PC-3 (cell line): ENCODE data around the gene SENP6. TPM values are rescaled to one million over a fixed set of nuclear protein-coding genes. Genes with fewer than 3 reads are reported as not detected.

Experiments
- ATAC-seq: fragments of 200-7000 bp; cut with Tn5 transposase; 2 replicates; pipeline ENCODE4 v1.9.1; 2020; ENCODE audit warnings: mild to moderate bottlenecking, moderate library complexity
- BruUV-seq: library from RNA; stranded (reverse); fragments of 400-500 nt; replicated peaks from 2 replicates; lab custom pipeline; 2021; lab: Mats Ljungman, UMichigan
- CTCF ChIA-PET: fragments of 300-600 bp; sonication (Branson Sonifier 250); formaldehyde crosslinking; loops from one replicate; lab custom pipeline; 2022; ENCODE audit warnings: antibody characterized with exemption; lab: Charles Lee
- POLR2A ChIA-PET: fragments of 300-600 bp; sonication (Branson Sonifier 250); formaldehyde crosslinking; loops from one replicate; lab custom pipeline; 2022; ENCODE audit warnings: antibody characterized with exemption; ENCODE audit not compliant: unreplicated experiment; lab: Charles Lee
- DNase-seq: peaks from one replicate; pipeline ENCODE4 v3.0.0-alpha.2; 2015
- H2AFZ ChIP-seq: fragments of 300-600 bp; sonication (generic); 2 replicates; pipeline ENCODE4 v1.6.0; 2016; ENCODE audit warnings: antibody characterized with exemption, low read length
- H3F3A ChIP-seq: fragments of 300-600 bp; sonication (generic); one replicate; pipeline ENCODE4 v1.6.0; 2017; ENCODE audit warnings: antibody characterized with exemption, low read length, control low read depth, mild to moderate bottlenecking; ENCODE audit not compliant: unreplicated experiment
- H3K27ac ChIP-seq: fragments of 300-600 bp; sonication (generic); 2 replicates; pipeline ENCODE4 v1.5.1; 2016; ENCODE audit warnings: mild to moderate bottlenecking, low read length
- H3K27me3 ChIP-seq: fragments of 300-600 bp; sonication (generic); 2 replicates; pipeline ENCODE4 v1.6.1; 2016; ENCODE audit warnings: low read length, mixed read lengths
- H3K36me3 ChIP-seq: fragments of 300-600 bp; sonication (generic); 2 replicates; pipeline ENCODE4 v1.6.1; 2016; ENCODE audit warnings: low read depth, mixed run types, low read length, mixed read lengths
- H3K4me1 ChIP-seq: fragments of 300-600 bp; sonication (generic); 2 replicates; pipeline ENCODE4 v1.5.1; 2016; ENCODE audit warnings: low read length; ENCODE audit not compliant: insufficient read depth
- H3K4me2 ChIP-seq: fragments of 300-600 bp; sonication (generic); 2 replicates; pipeline ENCODE4 v1.6.0; 2016; ENCODE audit warnings: low read length
- H3K4me3 ChIP-seq: fragments of 300-600 bp; sonication (generic); 2 replicates; pipeline ENCODE4 v1.5.1; 2016; ENCODE audit warnings: mild to moderate bottlenecking, low read length, mixed read lengths
- H3K79me2 ChIP-seq: fragments of 300-600 bp; sonication (generic); 2 replicates; pipeline ENCODE4 v1.6.1; 2017; ENCODE audit warnings: low read length, mixed read lengths
- H3K9ac ChIP-seq: fragments of 300-600 bp; sonication (generic); 2 replicates; pipeline ENCODE4 v1.6.0; 2016; ENCODE audit warnings: mild to moderate bottlenecking, low read length
- H3K9me2 ChIP-seq: fragments of 300-600 bp; sonication (generic); replicated peaks from 2 replicates; pipeline ENCODE4 v1.6.1; 2016; ENCODE audit warnings: mixed run types, low read length, mixed read lengths
- H3K9me3 ChIP-seq: fragments of 300-600 bp; sonication (generic); 2 replicates; pipeline ENCODE4 v1.6.1; 2016; ENCODE audit warnings: low read length, mixed read lengths
- H4K20me1 ChIP-seq: fragments of 300-600 bp; sonication (generic); 2 replicates; pipeline ENCODE4 v1.6.1; 2016; ENCODE audit warnings: low read length, mixed read lengths
- CTCF ChIP-seq: fragments of 300-600 bp; sonication (generic); conservative IDR thresholded peaks from 2 replicates; pipeline ENCODE4 v1.5.1; 2017; ENCODE audit warnings: antibody characterized with exemption, low read depth, mild to moderate bottlenecking, low read length
- EZH2 ChIP-seq: fragments of 300-600 bp; sonication (generic); IDR thresholded peaks from one replicate; pipeline ENCODE4 v1.6.1; 2017; ENCODE audit warnings: antibody characterized with exemption, mild to moderate bottlenecking, low read length; ENCODE audit not compliant: unreplicated experiment
- EZH2phosphoT487 ChIP-seq: fragments of 300-600 bp; sonication (generic); IDR thresholded peaks from 2 replicates; pipeline ENCODE4 v1.6.1; 2018; ENCODE audit warnings: mild to moderate bottlenecking, antibody characterized with exemption, low read length, borderline replicate concordance
- intact Hi-C: fragments of 100-400 bp; cut with micrococcal nuclease; formaldehyde crosslinking; loops from 2 replicates; pipeline ENCODE4 v1.9.0; 2023
- total RNA-seq: library from RNA; depleted of rRNA; stranded (reverse); fragments of >200 nt; gene quantifications from 2 replicates; pipeline ENCODE4 v1.2.3, GENCODE V29; 2014

The SENP6 gene
- total RNA-seq, 1 experiment from 2014 or later = 36.3 TPM

- H2AFZ ChIP-seq = no peak overlapping the region
- H3K4me2 ChIP-seq = no peak overlapping the region
- no TSS peak for BruUV-seq
- TF ChIP-seq CTCF (no peak), EZH2 (no peak), EZH2phosphoT487 (no peak)
- H3K4me3 ChIP-seq = no peak overlapping the region
- no peaks in the 10 kb centered on the region for H3K9me3 ChIP-seq
- H3F3A ChIP-seq = no peaks in the 10 kb centered on the region
- H3K27ac ChIP-seq = no peak overlapping the region
- DNase-seq = no peak
- peaks cover 100% of the 10 kb centered on the region for H3K79me2 ChIP-seq
- POLR2A ChIA-PET = interaction anchor here (0.6 kb wide), 1 partner anchor 9 kb away, joined by 23 read pairs; the partner anchor contains the start of gene SENP6
- no peak overlapping the region for H3K9ac ChIP-seq
- CTCF ChIA-PET = no interaction called here
- H3K27me3 ChIP-seq = no peaks in the 10 kb centered on the region
- H3K36me3 ChIP-seq = peaks cover 3% of the 10 kb centered on the region; the same call in 1 of the 2 replicates
- H4K20me1 ChIP-seq = peaks cover 32% of the 10 kb centered on the region; the same call in 1 of the 2 replicates
- no peak for ATAC-seq
- H3K4me1 ChIP-seq = peaks cover 6% of the 10 kb centered on the region; the same call in 1 of the 2 replicates
- intact Hi-C loops = no loop called here
- no peaks in the 10 kb centered on the region for H3K9me2 ChIP-seq
These were observed 8.2 kb downstream of the SENP6 start for GRCh38 chr6:75609639-75610590.

- H3K9me3 ChIP-seq = no peaks in the 10 kb centered on the region
- peaks cover 100% of the 10 kb centered on the region for H3K79me2 ChIP-seq
- H3K4me3 ChIP-seq = no peak overlapping the region
- no peak for ATAC-seq
- H3F3A ChIP-seq = no peaks in the 10 kb centered on the region
- no peak overlapping the region for H3K4me2 ChIP-seq
- no TSS peak for BruUV-seq
- no peaks in the 10 kb centered on the region for H3K36me3 ChIP-seq
- DNase-seq = no peak
- no peak overlapping the region for H3K27ac ChIP-seq
- H4K20me1 ChIP-seq = peaks cover 32% of the 10 kb centered on the region; the same call in 1 of the 2 replicates
- TF ChIP-seq EZH2phosphoT487 (no peak), CTCF (no peak), EZH2 (no peak)
- POLR2A ChIA-PET = no interaction called here
- CTCF ChIA-PET = no interaction called here
- H2AFZ ChIP-seq = no peak overlapping the region
- no peaks in the 10 kb centered on the region for H3K9me2 ChIP-seq
- peaks cover 6% of the 10 kb centered on the region; the same call in 1 of the 2 replicates for H3K4me1 ChIP-seq
- no peak overlapping the region for H3K9ac ChIP-seq
- no peaks in the 10 kb centered on the region for H3K27me3 ChIP-seq
- intact Hi-C loops = no loop called here
These were observed 9.5 kb downstream of the SENP6 start for GRCh38 chr6:75611011-75611701.
